ENCODE data around the gene KCTD2. TPM values are rescaled to one million over a fixed set of nuclear protein-coding genes. Genes with fewer than 3 reads are reported as not detected.
A peak's percentile ranks its signal among the peaks of the same experiment; 100 is the strongest.

KCTD2 gene
- total RNA-seq, 1 donor from 2014 or later, result 21.2 TPM

DNA sequence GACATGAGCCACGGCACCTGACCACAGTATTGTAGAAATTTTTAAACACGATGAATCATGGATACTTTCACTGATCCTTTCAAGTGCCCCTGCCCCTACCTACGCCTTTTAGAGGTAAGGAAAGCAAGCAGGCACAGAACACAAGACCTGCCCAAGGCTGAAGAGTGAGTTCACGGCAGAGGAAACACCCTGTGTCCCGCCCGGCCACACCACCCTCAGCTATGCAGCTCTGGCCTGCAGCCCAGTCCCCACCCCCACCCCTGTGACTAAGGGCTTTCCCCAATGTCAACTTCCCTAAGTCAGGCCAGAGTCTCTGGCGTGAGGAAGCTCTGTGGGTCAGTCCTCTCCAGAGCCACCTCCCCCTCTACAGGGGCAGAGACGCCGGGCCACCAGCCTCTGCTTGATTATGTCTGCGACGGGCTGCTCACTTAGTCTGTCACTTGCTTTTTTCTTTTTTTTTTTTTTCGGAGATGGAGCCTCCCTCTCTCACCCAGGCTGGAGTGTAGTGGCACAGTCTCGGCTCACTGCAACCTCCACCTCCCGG is 49.1 kb downstream of the KCTD2 start:
- DNase-seq (ENCODE audit: low spot score), result peak; percentile 77

DNA sequence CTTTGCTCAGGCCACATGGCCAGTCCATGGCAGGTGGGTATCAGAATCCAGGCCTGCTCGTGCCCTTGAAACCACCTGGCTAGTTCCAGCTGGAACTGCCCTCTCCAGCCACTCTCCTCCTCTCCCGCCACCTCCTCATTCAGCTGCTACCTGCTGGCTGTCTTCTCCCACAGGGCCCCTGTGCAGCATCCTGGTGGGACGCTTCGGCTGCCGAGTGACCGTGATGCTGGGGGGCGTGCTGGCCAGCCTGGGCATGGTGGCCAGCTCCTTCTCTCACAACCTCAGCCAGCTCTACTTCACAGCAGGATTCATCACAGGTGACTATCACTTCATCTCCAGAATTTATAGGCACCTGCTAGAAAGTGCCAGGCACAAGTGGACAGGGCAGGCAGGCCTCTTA is 50.8 kb downstream of the KCTD2 start:
- DNase-seq (ENCODE audit: low spot score), result no peak

DNA sequence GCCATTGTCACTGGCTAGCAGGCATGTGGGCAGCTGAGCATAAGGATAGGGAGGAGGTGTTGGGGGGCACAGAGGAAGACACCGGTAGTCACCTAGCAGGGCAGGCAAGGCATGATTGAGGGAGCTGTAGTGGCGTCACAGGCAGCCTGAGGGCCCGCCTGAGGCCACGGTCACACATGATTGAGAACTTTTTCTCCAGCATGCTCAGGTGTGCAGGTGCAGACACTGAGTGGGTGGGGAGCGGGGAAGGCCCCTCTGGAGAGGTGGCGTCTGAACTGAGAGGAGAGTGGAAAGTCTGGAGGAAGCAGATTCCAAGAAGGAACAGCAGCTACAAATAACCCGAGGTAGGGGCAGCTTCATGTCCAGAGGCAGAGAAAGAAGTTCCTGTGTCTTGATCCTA is 51.8 kb downstream of the KCTD2 start:
- no peak for DNase-seq (ENCODE audit: low spot score)

DNA sequence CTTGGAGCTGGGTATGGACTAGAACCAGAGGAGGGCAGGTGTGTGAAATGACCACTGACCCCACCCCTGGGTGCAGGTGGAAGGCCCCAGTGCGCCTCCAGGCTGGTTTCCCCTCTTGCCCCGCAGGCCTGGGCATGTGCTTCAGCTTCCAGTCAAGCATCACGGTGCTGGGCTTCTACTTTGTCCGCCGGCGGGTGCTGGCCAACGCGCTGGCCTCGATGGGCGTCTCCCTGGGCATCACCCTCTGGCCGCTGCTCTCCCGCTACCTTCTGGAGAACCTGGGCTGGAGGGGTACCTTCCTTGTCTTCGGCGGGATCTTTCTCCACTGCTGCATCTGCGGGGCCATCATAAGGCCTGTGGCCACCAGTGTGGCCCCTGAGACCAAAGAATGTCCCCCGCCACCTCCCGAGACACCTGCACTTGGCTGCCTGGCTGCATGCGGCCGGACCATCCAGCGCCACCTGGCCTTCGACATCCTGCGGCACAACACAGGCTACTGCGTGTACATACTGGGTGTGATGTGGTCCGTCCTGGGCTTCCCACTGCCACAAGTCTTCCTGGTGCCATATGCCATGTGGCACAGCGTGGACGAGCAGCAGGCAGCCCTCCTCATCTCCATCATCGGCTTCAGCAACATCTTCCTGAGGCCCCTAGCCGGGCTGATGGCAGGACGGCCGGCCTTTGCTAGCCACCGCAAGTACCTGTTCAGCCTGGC is 53.0 kb downstream of the KCTD2 start:
- DNase-seq (ENCODE audit: low spot score), result no peak

DNA sequence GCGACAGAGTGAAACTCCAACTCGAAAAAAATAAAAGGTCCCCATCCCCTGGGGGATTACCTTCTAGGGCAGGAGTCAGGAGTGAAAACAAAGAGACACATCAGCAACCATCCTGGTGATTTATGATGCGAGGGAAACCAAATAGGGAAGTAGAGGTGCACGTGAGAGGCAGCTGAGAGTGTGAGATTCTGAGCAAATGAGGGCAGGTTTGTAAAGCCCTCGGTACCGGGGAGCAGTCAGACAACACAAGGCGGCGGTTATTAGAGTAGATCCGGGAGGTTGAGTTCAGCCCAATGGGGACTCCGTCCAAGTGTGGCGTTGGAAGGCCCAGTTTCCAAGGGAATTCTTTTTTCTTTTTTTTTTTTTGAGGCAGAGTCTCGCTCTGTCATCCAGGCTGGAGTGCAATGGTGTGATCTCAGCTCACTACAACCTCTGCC is 55.4 kb downstream of the KCTD2 start:
- no peak for DNase-seq (ENCODE audit: low spot score)

DNA sequence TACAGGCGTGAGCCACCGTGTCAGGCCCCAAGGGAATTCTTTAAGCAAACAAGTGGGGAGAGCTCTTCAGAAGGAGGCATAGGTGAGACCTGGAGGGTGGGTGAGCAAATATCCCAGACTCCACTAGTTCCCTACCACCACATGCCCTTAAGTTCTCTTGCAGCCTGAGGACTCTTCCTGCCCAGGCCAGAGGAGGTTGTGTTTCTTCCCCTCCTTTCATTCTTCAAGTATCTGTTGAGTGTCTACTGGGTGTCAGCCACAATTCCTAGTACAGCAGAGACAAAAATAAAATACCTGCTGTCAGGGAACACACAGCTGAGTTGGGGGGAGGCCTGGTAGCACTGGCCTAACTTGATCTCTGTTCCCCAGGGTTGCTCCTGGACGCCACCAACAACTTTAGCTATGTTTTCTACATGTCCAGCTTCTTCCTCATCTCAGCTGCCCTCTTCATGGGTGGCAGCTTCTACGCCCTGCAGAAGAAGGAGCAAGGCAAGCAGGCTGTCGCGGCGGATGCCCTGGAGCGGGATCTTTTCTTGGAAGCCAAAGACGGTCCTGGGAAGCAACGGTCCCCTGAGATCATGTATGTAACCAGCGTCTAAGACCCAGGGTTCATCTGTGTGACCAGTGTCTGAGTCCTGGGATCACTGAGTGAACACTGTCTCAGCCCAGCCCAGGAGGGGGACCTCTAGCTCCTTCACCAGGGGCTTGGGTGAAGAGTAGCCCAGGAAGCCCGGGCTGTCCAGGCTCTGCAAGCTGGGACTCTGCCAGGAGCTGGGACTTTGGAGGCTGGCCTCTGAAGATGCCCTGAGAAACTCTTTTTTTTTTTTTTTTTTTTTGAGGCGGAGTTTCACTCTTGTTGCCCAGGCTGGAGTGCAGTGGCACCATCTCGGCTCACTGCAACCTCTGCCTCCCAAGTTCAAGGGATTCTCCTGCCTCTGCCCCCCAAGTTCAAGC is 56.9 kb downstream of the KCTD2 start:
- DNase-seq (ENCODE audit: low spot score), result no peak

DNA sequence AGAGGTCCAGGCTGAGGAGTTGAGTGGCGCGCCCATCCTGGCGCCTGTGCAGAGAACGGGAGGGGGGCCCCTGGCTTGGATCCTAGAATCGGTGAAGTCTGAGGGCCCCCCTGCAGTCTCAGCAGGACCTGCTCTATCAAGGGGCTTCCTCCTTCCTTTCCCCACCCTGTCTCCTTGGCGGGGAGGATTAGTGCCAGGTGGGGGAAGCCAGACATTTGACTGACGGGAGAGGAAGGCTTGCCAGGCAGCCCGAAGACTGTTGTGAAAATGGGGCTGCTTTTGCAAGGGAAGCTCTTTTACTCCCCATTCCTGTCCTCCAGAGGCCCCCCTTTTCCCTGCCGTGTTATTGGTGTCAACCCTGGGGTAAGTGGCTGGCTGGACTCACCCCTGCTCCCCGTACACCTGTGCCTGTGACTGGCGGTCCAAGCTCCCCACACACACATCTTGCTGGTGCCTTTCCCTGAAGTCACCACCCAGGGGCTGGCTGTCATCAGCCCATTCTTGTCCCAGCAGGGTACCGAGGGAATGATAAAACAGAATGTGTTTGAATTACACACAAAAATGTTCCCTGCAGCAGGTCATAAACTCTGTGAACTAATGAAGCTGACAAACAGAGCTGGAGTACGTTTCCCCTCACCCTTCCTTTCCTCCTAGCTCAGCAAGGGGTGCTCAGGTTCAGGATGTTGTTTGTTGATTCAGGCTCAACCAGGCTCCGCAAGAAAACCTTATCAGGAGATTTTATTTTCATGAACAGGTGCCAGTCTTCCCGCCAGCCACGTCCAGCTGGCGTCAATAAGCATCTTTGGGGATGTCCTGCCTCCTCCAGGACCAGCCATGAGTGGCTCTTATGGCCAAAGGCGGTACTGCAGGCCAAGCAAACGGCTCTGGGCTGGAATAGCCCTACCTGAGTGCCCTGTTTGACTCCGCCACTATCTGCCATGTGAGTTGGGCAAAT is 58.4 kb downstream of the KCTD2 start:
- peak; percentile 39 for DNase-seq (ENCODE audit: low spot score)

DNA sequence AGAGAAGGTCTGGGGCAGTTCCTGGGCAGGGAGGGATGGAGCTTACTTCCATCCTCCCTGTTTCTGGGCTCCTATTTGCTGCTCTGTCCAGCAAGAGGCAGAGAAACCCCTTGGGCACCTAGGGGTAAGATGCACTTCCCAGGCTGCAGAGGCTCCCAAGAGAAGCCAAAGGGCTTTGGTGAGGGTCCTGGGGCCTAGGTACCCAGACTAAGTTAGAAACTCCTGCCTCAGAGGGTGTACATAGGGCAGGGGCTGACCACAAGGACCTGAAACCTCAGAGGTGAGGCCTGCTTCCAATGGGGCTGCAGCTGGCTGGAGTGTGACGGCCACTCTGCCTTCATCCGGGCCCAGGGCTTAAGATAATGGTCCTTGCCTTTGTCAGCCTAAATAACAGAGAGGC is 61.2 kb downstream of the KCTD2 start:
- no peak for DNase-seq (ENCODE audit: low spot score)

DNA sequence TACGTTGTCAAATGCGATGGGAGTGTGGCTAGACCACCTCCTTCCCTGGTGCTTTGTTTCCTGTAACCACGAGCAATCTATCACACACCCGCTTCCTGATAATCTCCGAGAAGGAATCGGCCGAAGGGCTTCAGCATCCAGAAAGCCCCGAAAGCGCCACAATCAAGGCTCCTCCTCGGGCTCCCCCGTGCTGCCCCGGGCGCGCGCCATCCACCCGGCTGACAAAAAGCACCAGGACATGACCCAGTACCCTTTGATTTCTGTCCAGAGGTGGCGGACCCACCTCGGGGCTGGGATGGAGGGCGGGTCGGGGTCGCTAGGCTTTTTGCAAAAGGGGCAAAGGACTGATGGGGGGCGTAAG is 62.0 kb downstream of the KCTD2 start:
- no peak for DNase-seq (ENCODE audit: low spot score)

DNA sequence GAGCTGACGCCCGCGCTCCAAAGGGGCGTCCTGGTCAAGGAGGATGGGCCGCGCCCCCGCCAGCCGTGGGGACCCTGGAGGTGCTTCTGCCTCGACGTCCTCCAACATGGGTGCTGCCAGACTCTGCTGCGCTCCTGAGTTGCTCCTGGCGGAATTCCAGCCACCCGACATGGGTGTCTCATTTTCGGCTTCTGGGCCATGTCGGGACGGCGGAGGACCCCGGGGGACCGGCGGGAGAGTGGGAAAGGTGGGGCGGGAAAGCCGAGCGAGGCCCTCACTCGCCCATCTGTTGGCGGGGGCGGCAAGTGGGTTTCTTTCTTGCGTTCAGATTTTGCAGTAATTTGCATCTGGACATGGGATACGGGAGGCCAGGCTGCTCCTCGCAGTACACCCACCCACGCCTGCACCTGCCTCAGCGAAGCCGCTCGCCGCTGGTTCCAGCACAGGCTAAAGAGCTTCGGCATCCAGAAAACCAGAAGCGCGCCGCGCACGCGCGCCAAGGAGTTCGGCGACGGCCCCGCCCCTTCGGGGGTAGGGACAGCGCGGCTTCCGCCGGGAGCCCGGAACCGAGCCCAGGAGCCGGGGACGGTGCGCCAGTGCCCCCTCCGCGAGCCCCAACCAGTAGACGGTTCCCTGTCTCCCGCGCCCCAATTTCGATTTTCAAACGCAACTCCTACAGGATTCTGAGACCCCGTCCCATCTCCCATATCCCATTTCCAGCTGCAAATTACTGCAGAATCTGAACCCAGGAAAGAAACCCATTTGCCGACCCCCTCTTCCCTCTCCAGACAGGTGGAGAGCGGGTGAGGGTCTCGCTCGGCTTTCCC is 62.6 kb downstream of the KCTD2 start, which contains the start of gene ARMC7:
Gene ARMC7, plus strand, starts transcription at position 563 of the 827 bp plus-strand sequence. CDS start 320 bp downstream, outside the sequence.
- DNase-seq (ENCODE audit: low spot score), result peak; percentile 88

DNA sequence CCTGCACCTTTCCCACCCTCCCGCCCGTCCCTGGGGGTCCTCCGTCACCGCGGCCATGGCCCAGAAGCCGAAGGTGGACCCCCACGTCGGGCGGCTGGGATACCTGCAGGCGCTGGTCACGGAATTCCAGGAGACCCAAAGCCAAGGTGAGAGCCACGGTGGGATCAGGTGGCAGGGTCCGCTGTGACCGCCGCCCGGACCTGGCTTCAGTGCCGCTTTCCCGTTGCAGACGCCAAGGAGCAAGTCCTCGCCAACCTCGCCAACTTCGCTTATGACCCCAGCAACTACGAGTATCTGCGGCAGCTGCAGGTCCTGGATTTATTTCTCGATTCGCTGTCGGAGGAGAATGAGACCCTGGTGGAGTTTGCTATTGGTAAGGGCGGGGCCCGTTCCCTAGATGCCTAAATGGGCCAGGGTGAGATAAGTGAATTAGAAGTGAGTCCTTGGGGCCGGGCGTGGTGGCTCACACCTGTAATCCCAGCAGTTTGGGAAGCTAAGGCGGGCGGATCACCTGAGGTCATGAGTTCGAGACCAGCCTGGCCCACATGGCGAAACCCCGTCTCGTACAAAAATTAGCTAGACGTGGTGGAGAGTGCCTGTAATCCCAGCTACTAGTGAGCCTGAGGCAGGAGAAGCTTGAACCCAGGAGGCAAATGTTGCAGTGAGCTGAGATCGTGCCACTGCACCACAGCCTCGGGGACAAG is 63.4 kb downstream of the KCTD2 start:
- no peak for DNase-seq (ENCODE audit: low spot score)

DNA sequence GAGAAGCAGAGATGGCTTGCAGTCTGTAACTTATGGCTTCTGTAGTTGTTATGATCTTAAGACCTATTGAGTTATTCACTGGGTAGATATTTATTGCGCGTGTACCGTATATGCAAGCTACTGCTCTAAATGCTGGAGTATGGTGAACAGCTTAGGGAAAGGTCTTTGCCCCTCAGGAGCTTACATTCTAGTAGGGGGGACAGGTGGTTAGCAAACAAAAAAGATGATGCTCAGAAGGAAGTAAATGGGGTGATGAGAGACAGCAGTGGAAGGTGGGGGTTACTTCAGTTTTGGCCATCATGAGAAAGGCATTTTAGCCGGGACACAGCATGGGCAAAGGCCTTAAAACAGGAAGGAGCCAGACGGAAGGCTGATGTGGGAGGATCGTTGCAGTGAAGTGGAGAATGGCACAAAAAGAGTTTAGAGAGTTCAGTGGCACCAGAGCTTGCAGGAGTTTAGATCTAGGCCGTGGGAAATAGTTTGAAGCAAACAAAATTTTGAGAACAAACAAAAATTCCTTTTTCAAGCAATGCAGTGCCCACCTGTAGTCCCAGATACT is 64.8 kb downstream of the KCTD2 start:
- no peak for DNase-seq (ENCODE audit: low spot score)

DNA sequence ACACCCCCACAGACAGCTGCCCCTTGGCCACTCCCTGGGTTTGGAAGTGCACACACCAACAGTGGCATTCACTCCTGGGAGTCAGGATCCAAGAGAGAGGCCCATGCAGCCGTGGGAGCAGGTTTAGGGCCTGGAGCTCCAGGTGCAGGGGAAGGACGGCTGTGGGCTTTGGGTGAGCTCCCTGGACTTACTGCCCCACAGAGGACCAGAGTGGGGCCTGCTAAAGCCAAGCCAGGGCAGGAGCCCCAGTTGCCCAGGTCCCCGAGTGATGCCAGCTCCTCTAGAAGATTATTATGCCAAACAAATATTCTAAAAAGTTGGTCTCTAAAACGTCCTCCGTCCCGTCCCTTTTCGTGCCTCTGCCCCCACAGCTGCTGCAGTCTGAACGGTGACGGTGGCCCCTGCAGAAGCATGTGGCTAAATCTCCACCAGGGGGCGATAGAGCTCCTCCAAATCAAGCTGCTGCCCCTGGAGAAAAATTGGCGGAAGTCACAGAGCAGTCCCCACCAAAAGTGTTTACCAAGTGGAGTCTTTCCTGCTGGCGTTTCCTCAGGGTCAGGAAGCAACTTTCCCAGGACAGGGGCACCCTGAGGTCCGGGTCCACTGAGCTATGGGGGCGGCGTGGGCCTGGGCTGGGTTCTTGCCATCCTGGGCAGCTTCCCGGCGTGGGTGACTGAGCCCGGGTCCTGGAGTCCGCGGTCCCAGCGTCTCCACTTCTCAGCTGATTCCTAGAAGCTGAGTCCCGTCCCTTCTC is 67.0 kb downstream of the KCTD2 start:
- DNase-seq (ENCODE audit: low spot score), result peak; percentile 93

DNA sequence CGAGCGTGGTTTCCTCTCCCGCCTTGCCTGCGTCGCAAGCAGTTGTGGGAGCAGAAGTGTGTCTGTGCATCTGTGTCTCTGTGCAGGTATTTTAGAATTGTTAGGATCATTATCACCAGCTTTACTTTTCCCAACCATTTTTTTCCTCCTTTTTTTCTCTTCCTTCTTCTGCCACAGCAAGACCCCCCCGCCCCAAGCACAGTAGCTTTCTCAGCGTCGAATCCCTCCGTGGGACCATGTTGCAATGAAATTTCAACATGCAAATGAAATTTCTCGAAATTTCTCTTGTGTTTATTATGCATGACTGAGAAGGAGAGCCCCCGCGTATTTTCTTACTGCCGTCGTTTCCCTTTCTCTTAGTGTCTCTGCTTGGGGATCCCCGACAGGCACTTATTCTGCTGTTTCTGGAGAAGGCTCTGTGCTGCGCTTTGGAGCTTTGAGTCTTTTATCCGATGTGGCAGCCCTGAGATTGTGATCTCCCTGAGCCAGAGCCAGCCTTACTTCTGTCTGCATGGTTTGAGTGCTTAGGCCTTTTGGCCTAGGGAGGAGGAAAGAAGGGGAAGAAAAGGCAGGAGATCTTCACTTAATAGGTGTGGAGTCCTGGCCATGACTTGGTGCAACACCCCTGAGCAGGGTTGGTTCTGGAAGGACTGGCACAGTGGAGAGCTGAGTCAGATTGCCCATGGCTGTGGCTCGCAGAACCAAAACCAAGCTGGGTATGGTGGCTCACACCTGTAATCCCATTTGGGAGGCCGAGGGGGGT is 67.7 kb downstream of the KCTD2 start:
- DNase-seq (ENCODE audit: low spot score), result no peak

All from umbilical cord (tissue), 2 donors.